RKO (cell line): Measurements from ENCODE around the gene ALG8.
"Not testable (repeated sequence)": the region's sequence is repeated elsewhere in the genome, so short reads cannot be mapped to it uniquely, and the experiment has no call there.

Experiments used
- DNase-seq: peaks from one replicate; pipeline ENCODE4 v3.0.0-alpha.2; 2016; ENCODE audit warnings: low spot score

Gene ALG8

DNA sequence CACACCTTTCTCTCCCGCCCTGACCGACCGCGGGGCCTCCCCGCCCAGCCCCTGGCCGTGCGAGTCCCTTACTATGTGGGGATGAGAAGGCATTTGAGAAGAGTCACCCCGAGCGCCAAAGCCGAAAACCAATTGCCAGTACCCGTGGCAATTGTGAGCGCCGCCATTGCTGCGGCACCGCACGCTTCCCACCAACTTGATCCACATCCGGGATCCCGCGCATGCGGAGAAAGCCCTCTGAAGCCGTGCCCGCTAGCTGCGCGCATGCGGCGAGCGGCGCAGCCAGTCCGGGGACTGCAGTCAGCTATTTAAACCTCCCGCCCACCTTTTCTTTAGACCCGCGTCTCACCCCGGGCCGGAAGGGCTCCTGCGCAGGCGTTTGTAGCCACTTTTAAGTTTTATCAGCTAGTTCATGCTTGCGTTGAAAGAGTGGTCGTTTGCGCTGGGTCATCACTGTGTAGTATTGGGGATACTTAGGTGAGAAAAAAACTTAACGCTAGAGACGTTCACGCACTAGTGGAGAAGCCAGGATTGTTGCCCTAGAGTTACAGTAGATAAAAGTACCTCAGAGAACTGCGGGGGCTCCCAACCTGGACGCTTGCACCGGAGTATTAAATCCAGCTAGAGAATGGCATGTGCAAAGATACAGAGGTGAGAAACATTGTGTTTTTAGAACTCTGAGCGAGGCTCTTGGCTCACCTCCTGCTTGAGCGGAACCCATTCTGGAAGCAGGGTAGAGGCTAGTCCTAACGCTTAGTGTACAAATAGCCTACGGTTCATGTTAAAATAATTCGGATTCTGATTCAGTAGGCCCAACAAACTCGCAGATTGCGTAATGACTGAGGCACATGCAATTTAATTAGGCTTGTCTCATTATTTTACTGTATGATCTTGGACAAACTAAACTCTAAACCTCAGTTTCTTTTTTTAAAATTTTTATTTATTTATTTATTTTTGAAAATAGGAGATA, at the start of gene ALG8:
TSS of gene ALG8 (minus strand) at position 205 of the 970 bp plus-strand sequence. CDS start at position 167, 38 bp downstream.
- peak; percentile 97 for DNase-seq

DNA sequence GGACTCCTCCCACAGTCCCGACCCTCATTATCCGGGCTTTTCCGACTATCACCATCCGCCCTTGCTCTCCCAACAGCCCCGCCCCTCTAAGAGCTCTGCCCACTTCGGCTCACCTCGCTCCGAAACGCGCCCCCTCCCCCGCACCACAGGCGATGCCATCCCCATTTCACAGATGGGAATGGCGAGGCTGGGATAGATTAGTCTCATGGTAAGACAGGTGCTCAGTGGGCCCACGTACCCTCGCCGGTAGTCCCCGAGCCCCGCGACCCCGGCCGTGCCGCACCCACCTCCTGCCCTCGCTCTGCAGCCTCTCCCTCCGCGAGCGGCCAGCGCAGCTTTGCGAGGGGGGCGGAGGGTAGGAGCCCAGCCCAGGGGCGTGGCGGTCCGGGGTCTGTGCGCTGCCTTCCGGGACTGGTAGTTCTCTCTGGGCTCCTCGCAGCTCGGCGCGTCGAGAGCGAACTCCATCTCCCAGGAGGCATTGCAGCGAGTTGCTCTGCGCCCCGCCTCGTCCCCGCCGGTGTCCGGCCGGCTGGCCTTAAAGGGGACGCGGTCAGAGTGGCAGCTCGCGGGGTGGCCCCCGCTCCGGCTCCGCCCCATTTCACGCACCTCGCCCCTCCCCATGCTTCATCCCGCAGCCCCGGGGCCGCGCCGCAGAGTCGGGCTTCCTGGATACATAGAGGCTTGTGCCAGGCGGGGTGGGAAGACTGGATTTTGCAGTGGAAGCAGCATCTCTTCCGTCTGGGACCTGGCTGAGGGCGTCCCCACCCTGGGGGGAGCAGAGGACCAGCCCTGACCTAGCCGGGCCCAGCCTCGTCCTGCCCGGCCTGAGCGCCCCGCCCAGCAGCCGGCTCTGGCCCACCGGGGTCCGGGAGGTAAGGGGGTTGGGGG, 49.1 kb upstream of the ALG8 start, which contains the start of the genes KCTD21 and USP35:
TSS of gene KCTD21 (minus strand) at position 341 of the 888 bp plus-strand sequence. CDS start 14,072 bp downstream, outside the sequence.
TSS of gene USP35 (plus strand) at position 634 of the 888 bp plus-strand sequence. CDS start 7,327 bp downstream, outside the sequence.
- peak; percentile 97 for DNase-seq

DNA sequence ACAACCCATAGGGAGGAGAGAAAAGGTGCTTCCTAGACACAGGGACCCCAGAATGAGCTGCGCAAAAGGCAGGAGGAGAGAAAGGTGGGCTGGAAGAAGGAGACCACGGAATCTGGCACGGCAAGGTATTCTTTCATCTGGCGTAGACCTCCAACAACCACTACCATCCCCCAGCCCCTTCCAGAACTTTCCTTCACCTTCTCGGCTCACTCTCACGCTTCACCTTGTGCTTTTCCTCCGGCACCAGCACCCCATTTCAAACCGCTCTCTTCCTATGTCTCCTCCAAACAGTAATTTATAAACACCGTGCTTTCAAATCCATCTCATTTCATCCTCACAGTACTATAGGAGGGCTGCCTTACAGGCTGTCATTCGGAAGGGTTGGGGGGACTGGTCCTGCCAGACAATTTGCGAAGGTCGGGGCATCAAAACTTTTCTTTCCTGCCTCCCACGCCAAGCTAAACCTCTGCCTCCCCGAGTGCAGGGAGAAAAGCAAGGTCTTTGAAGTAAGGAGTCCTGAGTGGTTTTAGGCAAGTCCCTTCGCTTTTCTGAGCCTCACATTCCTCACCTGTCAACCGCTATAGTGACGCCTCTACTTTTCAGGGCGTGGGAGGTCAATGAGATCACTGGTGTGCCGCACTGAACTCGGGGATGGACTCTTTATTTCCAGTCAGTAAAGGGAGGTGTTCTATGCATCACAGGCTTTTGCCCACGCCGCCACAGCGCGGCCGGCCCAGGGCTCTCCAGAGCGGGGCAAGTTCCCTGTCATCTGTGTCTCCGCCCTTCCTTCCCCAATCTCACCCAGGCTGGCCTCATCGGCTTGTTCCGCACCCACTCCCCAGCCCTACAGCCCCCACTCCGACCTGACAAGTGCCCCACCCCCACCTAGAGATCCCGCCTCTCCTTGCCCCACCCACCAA, 48.2 kb upstream of the ALG8 start:
- peak; percentile 82 for DNase-seq

DNA sequence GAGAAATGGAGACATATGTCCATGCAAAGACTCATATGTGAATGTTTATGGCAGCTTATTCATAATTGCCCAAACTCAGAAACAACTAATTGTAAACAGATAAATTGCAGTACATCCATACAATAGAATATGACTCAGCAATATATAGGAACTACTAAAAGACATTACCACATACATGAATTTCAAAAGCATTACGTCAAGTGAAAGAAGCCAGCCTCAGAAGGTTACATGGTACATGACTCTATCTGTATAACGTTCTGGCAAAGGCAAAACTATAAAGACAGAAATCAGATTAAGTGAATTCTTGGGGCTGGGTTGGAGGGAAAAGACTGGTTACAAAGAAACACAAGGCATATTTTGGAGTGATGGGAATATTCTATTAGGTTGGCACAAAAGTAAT, 41.8 kb upstream of the ALG8 start:
- DNase-seq: no peak

DNA sequence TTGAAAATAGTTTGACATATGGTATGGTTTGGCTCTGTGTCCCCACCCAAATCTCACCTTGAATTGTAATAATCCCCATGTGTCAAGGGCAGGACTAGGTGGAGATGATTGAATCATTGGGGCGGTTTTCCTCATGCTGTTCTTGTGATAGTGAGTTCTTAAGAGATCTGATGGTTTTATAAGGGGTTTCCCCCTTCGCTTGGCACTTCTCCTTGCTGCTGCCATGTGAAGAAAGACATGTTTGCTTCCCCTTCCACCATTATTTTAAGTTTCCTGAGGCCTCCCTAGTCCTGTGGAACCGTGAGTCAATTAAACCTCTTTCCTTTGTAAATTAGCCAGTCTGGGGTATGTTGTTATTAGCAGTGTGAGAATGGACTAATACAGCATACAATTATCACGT, 41.3 kb upstream of the ALG8 start:
- DNase-seq: no peak

DNA sequence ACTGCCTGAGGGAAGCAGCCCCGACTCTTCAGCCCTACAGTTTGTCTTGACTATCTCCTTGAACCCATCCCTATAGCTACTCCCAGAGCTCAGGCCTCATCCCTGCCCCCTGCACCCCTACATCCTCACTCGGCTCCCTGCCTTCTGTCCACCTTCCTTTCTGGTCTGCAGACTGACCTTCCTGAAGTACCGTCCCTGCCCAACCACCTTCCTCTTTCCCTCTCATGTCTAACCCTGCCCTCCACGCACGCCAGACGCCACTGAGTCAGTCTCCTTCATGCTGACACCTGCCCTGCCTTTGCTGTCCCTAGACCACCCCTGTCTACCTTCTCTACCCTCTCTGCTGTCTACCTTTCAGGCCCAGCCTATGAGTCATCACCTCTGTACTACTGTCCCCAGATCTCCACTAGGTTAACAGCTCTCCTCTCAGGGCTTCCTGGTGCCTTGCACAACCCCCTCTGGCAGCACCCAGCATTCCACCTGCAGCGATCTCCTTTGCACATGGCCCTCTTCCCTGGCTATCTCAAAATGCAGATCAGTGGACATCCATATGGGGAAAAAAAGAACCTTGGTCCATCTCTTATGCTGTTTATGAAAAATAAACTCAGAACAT, 40.1 kb upstream of the ALG8 start:
- DNase-seq: no peak

DNA sequence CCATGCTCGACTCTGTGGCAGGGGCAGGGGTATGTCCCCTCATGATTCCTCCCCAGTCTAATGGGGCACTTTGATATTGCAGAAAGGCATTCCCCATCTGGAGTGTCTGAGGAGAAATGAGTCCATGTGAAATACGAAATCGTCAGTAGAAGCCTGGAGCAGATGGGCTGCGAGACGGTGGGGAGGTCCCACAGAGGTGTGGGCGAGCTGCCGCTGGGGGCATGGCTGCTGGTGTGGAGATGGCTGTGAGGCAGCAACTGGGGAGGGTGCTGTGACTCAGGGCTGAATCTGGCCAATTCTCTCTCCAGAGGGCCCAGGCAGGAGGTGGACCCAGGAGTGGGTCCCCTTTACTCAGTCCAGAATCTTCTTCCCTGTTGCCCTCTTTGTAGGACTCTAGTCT, 37.8 kb upstream of the ALG8 start:
- no peak for DNase-seq

DNA sequence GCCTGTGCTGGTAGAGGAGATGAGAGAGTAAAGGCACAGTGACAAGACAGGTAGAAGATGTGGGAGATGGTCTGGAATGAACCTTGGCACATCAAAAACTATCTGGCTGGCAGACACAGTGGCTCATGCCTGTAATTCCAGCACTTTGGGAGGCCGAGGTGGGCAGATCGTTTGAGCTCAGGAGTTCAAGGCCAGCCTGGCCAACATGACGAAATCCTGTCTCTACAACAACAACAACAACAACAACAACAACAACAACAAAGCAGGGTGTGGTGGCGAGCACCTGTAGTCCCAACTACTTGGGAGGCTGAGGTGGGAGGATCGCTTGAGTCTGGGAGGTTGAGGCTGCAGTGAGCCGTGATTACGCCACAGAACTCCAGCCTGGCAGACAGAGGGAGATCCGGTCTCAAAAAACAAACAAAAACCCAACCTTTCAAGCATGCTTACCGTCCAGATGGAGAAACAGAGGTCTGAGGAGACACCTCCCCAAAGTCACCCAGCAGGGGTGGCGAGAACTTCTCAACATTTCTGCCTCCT, 37.2 kb upstream of the ALG8 start:
- no peak for DNase-seq

DNA sequence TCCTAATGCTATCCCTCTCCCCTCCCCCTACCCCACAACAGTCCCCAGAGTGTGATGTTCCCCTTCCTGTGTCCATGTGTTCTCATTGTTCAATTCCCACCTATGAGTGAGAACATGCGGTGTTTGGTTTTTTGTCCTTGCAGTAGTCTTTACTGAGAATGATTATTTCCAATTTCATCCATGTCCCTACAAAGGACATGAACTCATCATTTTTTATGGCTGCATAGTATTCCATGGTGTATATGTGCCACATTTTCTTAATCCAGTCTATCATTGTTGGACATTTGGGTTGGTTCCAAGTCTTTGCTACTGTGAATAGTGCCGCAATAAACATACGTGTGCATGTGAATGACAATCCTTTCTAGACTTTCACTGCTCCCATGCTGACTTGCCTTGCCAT, 36.4 kb upstream of the ALG8 start:
- DNase-seq: not testable (repeated sequence)

DNA sequence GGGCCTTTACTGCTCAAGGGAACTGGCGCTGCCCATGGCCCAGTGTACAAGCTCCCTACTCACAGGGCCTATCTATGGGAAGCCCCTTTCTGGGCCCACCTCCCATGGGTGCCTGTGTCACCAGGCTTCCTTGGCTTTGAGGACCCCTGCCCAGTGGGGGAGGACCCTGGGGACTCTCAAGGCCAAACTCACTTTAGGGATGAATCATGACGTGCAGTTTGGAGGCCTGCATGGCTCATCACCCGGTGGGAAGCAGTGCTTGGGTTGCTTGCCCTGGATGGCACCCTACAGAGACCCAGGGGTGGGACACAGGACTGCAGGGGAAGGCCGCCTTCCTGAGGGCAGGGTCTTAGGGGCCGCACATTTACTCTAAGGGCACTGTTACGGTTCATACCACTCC, 32.5 kb upstream of the ALG8 start:
- DNase-seq: no peak

DNA sequence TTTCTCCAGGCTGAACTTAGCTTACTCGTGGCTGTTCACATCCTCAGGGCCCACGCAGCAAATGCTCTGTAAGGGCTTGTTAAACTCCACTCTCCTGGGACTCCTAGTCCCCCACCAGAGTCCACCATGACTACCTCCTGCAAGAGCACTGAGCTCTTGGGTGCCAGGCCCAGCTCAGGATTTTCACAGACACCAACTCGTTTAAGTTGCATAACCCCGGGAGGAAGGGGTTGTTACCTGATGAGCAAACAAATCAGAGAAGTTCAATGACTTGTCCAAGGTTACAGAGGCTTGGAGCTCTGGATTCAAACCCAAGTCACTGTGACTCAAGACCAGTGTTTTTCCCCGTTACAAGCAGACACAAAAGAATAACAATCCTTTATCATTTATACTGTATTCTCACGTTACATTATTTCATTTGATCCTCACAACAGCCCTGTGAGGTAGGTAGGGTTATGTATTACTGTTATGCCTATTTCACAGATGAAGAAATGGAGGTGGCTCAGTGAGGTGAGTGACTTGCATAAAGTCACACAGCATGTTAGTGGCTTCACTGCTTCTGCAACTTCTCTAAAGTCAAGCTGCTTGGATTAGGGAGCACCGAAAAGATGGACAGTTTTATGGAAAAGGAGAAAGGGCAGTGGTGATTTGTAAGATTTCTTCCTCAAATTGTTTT, 31.6 kb upstream of the ALG8 start:
- DNase-seq: no peak

DNA sequence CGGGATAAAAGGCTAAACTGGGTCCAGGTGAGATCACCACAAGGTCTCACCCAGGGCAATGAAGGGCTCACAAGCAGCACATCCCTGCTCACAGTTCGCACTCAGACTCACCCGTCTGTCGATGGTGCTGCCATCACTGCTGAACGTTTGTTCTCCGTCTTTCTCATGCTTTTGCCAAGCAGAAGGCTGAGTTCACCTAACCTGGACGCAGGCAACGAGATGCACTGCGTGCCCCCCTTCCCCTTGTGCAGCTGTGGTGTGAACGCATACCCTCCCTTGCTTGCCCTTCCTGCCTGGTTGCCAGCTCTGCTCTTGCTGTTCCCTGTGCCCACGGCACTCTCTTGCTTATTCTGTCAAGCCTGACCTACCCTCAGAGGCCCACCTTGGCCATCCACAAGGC, 31.0 kb upstream of the ALG8 start:
- no peak for DNase-seq

DNA sequence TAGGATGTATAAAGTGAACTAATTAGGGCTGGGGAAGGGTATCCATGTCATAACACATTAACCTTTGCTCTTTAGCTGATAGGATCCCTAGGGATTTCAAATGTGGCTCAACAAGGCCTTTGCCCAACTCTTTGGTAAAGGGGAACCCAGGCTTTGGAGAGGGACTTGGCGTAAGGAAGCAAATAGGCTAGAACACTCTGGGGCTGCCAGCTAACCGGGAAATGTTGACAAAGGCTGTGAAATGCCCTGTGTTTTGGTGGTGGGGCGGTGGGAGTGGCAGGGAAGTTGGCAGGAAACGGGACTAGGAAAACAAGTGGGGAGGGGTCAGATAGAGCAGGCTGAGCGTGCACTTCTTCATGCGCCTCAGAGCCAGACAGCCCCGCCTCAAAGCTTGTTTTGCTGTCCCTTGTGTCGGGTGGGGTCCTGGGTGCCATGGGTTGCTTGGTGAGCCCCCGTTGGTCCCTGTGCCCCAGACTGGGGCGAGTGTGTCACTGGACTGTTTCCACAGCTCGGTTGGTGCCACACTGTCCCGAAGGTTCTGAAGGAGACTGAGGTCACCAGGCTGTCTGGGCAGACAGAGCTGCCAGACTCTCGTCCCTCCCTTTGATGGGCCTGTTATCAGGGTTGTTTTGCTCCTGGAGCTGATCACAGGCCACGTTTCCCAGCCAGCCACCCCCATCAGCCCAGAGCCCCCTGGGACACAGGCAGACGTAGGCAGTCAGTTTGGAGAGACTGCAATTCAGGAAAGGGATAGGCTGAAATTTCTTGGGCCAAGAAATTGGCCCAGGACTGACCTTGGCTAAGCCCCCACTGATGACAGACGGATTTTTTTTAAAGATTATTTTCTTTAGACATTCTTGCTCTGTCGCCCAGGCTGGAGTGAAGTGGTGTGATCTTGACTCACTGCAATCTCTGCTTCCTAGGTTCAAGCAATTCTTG, 29.4 kb upstream of the ALG8 start:
- DNase-seq: no peak

DNA sequence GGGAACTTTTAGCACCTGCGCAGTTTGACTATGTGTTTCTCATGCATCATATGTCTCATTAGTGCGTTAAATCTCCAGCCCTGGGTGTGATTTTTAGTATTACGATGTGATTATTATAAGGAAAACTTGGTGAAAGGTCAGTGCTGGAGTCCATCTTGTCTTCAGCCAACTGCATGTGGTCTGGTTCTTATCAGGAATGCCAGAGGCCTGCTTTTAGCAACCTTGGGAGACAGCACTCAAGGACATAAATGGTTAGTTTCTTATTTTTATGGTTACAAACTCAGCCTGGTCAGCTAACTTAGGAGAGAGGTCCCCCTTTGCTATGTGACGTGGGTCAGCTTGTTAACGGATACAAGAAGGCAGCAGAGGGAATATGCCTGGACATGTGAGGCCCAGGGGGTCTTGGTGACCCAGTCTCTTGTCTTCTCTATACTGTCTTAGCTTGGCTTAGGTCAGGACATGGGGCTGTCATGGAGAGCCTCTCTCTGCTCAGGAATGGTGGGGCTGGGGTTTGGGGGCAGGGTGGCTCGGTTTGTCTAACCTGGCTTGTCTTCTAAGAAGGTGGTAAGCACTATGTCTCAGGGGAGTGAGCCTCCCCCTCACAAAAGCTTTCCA, 27.5 kb upstream of the ALG8 start:
- no peak for DNase-seq

DNA sequence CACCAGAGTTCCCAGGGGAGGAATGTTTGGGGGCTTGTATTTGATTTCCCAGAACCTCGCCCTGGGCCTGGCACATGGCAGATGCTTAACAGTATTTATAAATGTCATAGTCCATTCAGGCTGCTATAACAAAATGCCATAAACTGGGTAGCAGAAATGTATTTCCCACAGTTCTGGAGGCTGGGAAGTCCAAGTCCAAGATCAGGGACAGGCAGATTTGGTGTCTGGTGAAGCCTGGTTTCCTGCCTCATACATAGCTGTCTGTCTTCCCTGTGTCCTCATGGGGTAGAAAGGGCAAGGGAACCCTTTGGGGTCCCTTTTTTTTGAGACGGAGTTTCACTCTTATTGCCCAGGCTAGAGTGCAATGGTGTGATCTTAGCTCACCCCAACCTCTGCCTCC, 25.0 kb upstream of the ALG8 start:
- no peak for DNase-seq

DNA sequence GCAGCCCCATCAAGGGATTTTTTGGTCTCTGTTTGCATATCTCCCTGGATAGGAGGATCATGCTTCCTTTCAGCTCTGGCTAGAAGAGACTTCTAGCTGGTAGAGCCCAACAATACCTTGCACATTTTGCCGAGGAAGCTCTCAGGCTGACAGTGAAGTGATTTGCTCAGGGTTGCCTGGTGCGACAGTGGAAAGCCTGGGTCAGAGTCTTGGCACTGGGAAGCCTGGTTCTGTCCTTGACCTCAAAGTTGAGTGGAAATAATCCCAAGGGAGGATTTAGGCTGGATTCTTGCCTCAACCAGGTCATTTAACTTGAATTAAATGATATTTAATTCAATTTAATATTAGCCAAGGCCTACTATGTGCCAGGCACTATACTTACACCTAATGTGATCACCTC, 24.4 kb upstream of the ALG8 start:
- no peak for DNase-seq

DNA sequence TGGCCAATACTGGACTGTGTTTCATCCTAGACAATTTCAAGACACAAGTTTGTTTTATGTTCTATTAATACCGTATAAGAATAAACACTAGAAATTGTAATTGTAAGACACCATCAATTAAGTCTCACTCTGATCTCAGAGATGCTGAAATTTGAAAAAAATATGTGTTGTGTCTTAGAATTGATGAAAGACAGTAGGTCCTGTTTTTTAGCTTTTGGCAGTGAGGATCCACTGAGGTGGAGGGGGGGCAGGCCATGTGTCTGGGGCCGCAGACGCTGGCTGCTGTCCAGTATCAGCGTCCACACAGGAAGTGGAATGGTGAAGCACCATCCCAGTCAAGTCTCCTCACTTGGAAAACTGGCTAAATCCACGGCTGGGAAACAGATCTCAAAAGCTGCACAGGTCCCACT, 22.5 kb upstream of the ALG8 start:
- DNase-seq: no peak

DNA sequence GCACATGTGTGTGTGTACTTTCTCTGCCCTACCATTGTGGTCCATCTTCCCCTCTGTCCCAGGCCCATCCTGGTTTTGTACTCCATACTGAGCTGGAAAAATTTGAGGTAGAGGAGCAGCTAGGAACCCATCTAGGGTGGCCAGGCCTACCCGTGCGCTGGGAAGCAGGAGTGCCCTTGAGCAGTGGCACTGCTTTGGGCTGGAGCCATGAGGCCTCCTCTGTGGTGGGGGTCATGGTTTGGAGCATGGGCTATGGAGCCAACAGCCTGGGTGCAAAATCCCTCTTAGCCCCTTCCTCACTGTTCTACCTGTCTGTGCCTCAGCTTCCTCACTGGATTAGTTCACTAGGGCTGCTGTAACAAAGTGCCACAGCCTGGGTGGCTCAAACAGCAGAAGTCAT, 21.9 kb upstream of the ALG8 start:
- no peak for DNase-seq

DNA sequence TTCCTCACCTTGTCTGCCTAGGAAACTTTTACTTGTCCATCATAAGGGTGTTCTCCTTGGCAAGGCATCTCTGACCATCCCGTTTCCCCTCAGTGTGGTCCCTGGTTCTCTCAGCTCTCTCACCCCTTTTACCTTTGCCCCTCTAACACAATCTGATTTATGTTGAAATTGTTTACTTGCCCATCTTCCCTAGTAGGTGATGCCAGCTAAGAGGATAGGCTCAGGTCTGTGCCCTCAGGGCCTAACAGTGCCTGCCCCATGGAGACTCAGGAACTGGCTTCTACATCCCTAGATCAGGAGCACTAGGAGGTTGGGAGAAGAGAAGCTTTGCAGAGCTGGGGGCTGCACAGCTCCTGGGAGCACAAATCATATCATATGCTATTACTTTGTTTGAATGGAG, 21.1 kb upstream of the ALG8 start:
- DNase-seq: no peak
